Fibroblast of lung (primary cell): ENCODE data around the gene TMEM205.

ENCODE experiments used
- CTCF ChIP-seq, 2 donors: IDR thresholded peaks in 1 of 2; conservative IDR thresholded peaks in 1 of 2; 1 replicate in 1 of 2; 2 replicates in 1 of 2; pipeline ENCODE4 v1.5.1; 2011 to 2012; ENCODE audit warnings: low read length in 2 of 2, control low read depth in 1 of 2, inconsistent platforms in 1 of 2, low read depth in 1 of 2, mild to moderate bottlenecking in 1 of 2
- EZH2 ChIP-seq: IDR thresholded peaks from 2 replicates; pipeline ENCODE4 v1.5.1; 2012; ENCODE audit warnings: low read length, control low read depth, mild to moderate bottlenecking; ENCODE audit errors: missing control alignments

- TF ChIP-seq CTCF (conservative IDR thresholded peaks at IDR 0.05 in 1 of 2, IDR thresholded peaks at IDR 0.05 in 1 of 2; ENCODE audit: low read depth in 1 of 2, low read length in 2 of 2) (no peak), EZH2 (no peak)
These were observed 1.5 kb upstream of the TMEM205 start for GRCh38 chr19:11347546-11348039.
